VCaP (cell line): Measurements from ENCODE around the gene TUSC1.
A peak's percentile ranks its signal among the peaks of the same experiment; 100 is the strongest.

Source experiments
- H3K27ac ChIP-seq: fragments of 450-650 bp; 2 replicates; pipeline ENCODE4 v1.5.1; 2017
- CTCF ChIP-seq: fragments of 450-650 bp; conservative IDR thresholded peaks from 2 replicates; pipeline ENCODE4 v1.5.1; 2017; ENCODE audit warnings: mild to moderate bottlenecking, moderate library complexity

The TUSC1 gene

DNA sequence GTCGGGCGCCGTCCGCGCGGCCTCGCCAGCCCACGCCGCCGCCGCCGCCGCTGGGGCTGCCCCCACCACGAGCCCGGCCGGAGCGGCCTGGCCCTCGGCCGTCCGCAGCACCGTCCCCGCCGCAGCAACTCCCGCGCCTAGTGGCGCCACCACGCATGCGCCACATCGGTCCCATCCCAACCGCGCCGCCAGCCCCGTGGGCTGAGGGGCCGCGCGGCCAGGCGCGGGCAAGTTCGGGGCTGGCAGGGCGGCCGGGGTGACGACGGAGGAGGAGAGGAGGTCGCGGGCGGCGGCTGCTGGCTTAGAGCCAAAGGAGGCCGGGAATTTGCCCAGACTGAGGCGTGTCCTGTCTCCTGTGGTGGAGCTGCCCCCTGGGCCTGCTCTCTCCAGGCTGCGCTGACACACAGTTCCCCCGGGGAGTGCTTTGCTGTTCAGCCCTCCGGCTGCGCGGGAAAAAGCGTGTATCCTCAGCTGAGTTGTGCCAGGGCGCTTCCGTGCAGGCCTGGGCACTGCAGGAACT is at the start of gene TUSC1:
Gene TUSC1 (minus strand): TSS at position 298 of the 520 bp plus-strand sequence. CDS start 132 bp downstream, at position 166.
- TF ChIP-seq CTCF: peak; percentile 23; the same call in 1 of the 2 replicates
- peak within 1 kb of the TSS; percentile 100 for H3K27ac ChIP-seq

GRCh38 chr9:25726871-25727410 is 48.7 kb upstream of the TUSC1 start:
- H3K27ac ChIP-seq: no peak overlapping the region
- no peak for TF ChIP-seq CTCF

- no peak overlapping the region for H3K27ac ChIP-seq
- TF ChIP-seq CTCF: no peak
These were observed 46.2 kb upstream of the TUSC1 start for GRCh38 chr9:25724424-25724823.

GRCh38 chr9:25716220-25716872 is 38.1 kb upstream of the TUSC1 start:
- peak overlapping the region; percentile 81 for H3K27ac ChIP-seq
- TF ChIP-seq CTCF: peak; percentile 89

DNA sequence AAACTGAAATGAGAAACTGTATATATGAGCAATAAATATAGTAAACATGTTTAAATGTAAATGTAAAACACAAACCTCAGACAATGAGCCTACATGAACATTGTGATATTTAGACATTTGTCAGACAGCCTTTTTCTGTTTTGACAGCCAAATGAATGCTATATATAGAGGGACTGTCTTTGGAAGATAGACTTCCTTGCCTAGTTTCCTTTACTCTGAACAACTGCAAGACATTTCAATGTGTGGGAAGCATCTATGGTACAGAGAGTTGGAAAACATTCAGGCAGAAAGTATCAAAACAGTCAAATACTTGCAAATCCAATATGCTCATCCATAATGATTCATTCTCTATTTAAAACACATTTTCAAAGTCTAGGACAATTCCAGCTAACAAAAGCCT is 31.7 kb upstream of the TUSC1 start:
- TF ChIP-seq CTCF: no peak
- no peak overlapping the region for H3K27ac ChIP-seq

DNA sequence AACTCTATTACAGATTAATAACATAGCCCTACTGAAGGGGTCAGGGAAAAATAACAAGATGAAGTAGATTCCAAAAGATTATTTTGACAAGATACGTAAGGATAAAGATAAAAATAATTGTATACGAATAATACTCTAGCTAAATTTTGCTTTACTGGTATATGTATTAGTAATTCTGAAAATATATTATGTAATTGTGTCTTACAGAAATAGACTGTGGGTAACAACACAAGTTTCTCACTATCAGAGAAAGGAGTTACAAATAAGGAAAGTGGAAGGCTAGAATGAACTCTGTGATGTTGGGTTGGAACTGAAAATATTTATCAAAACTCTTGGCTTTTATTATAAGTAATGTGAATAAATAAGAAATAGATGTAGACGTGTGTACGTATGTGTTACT is 26.6 kb upstream of the TUSC1 start:
- no peak for TF ChIP-seq CTCF
- no peak overlapping the region for H3K27ac ChIP-seq

GRCh38 chr9:25703701-25704357 is 25.6 kb upstream of the TUSC1 start:
- no peak overlapping the region for H3K27ac ChIP-seq
- TF ChIP-seq CTCF: no peak
